OCI-LY1 (cell line): ENCODE data around the gene GNA12.

ENCODE experiments used
- CTCF ChIP-seq: fragments of 200-600 bp; sonication (generic), shearing (Covaris generic); IDR thresholded peaks from 2 replicates; pipeline ENCODE4 v1.5.1; 2017; ENCODE audit warnings: mild to moderate bottlenecking, antibody characterized with exemption, low read length, moderate library complexity, mixed read lengths
- EZH2 ChIP-seq: fragments of 200-600 bp; sonication (generic), shearing (Covaris generic); IDR thresholded peaks from 2 replicates; pipeline ENCODE4 v1.8.0; 2017; ENCODE audit warnings: borderline replicate concordance, mixed run types, mild to moderate bottlenecking, antibody characterized with exemption, low read length, moderate library complexity, mixed read lengths

DNA sequence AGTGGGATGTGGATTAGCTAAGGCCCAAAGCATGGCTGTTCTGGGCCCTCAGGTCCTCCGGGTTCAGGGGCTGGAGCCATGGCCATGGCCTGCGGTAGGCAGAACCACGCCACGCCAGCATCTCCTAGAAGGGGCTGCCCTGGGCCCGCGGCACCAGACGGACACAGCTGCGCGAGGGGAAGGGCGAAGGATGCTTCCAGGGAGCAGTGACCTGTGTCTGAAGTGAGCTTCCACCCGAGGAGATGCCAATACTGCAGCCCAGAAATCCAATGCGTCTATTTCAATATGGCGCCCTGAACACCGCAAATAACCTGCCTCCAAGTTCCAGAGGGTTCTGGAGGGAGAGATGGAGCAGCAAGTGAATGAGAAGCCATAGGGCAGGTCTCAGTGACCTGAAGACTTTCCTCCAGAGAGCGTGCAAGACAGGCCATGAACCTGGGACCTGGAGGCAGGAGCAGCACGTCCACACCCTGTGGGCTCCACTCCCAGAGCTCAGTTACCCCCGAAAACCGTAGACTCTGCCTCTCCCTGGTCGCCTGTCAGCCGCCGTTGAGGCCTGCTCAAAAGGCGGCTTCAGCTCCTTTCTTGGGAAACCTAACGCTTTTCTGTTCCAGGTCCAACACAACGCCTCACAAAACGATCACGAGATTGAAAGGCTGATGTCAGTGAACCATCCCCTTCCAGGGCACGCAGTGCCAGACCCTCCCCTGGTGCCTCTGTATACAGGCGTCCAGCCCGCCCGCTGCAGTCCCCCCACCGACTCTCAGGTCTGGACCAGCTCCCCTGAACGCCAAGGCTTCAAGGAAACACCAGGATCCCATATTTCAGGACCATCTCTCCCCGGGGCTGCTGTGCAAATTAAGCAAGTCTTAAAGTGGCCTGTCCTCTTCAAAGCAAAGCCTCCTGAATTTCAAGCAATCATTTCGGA is 118.7 kb downstream of the GNA12 start:
- TF ChIP-seq CTCF: no peak
- TF ChIP-seq EZH2: no peak
